GM23248 (cell line): Measurements from ENCODE around the gene IRX2. TPM values are rescaled to one million over a fixed set of nuclear protein-coding genes. Genes with fewer than 3 reads are reported as not detected.

Source experiments
- DNase-seq: peaks from one replicate; pipeline ENCODE4 v3.0.0-alpha.2; 2015
- H2AFZ ChIP-seq: fragments of 200-600 bp; sonication (generic); 2 replicates; pipeline ENCODE4 v1.6.1; 2016; ENCODE audit warnings: antibody characterized with exemption
- H3F3A ChIP-seq: fragments of 200-600 bp; sonication (generic); 2 replicates; pipeline ENCODE4 v1.6.1; 2016; ENCODE audit warnings: mild to moderate bottlenecking, antibody characterized with exemption, mixed run types; ENCODE audit not compliant: insufficient read depth
- H3K27ac ChIP-seq: fragments of 200-600 bp; sonication (generic); 2 replicates; pipeline ENCODE4 v1.5.1; 2016; ENCODE audit warnings: mild to moderate bottlenecking
- H3K27me3 ChIP-seq: fragments of 200-600 bp; sonication (generic); replicated peaks from 2 replicates; pipeline ENCODE4 v1.6.1; 2016; ENCODE audit warnings: mild to moderate bottlenecking; ENCODE audit not compliant: insufficient read depth
- H3K36me3 ChIP-seq: fragments of 200-600 bp; sonication (generic); 2 replicates; pipeline ENCODE4 v1.6.1; 2016; ENCODE audit warnings: low read depth, mild to moderate bottlenecking
- H3K4me1 ChIP-seq: fragments of 200-600 bp; sonication (generic); 2 replicates; pipeline ENCODE4 v1.6.1; 2016; ENCODE audit warnings: mild to moderate bottlenecking; ENCODE audit not compliant: insufficient read depth
- H3K4me2 ChIP-seq: fragments of 200-600 bp; sonication (generic); one replicate; pipeline ENCODE4 v1.6.1; 2016; ENCODE audit warnings: mild to moderate bottlenecking; ENCODE audit not compliant: unreplicated experiment
- H3K4me3 ChIP-seq: fragments of 200-600 bp; sonication (generic); 2 replicates; pipeline ENCODE4 v1.5.1; 2016; ENCODE audit warnings: mild to moderate bottlenecking
- H3K79me2 ChIP-seq: fragments of 200-600 bp; sonication (generic); 2 replicates; pipeline ENCODE4 v1.6.1; 2016; ENCODE audit warnings: mild to moderate bottlenecking; ENCODE audit not compliant: insufficient read depth
- H3K9ac ChIP-seq: fragments of 200-600 bp; sonication (generic); 2 replicates; pipeline ENCODE4 v1.6.1; 2016; ENCODE audit warnings: mild to moderate bottlenecking
- H3K9me2 ChIP-seq: fragments of 200-600 bp; sonication (generic); 2 replicates; pipeline ENCODE4 v1.6.1; 2016; ENCODE audit warnings: mixed run types, mild to moderate bottlenecking, moderate library complexity; ENCODE audit not compliant: insufficient read depth
- H3K9me3 ChIP-seq: fragments of 200-600 bp; sonication (generic); one replicate; pipeline ENCODE4 v1.6.1; 2017; ENCODE audit warnings: low read depth
- H4K20me1 ChIP-seq: fragments of 200-600 bp; sonication (generic); 2 replicates; pipeline ENCODE4 v1.6.0; 2016; ENCODE audit not compliant: insufficient read depth
- EZH2 ChIP-seq: fragments of 200-600 bp; sonication (generic); IDR thresholded peaks from 2 replicates; pipeline ENCODE4 v1.6.1; 2018; ENCODE audit warnings: antibody characterized with exemption, mild to moderate bottlenecking; ENCODE audit not compliant: insufficient read depth, poor library complexity, severe bottlenecking
- EZH2phosphoT487 ChIP-seq: fragments of 200-600 bp; sonication (generic); IDR thresholded peaks from 2 replicates; pipeline ENCODE4 v1.6.1; 2018; ENCODE audit warnings: antibody characterized with exemption, moderate library complexity, mild to moderate bottlenecking, low read depth; ENCODE audit not compliant: insufficient read depth
- WGBS, 2 experiments: methylation state at CpG; one replicate each; pipeline ENCODE4 v1.1.6; 2015 to 2017; ENCODE audit warnings: low lambda C conversion rate in 2 of 2, low coverage in 1 of 2; ENCODE audit errors: missing lambda C conversion rate in 2 of 2; 5-methylcytosine and 5-hydroxymethylcytosine counted together
- in situ Hi-C: fragments of 300-500 bp; cut with MboI; formaldehyde crosslinking; loops from 2 replicates; pipeline ENCODE4 v1.15.0; 2020
- polyA plus RNA-seq: library from polyadenylated mRNA; unstranded; fragments of >200 nt; fragmentation: Nextera tagmentation; extraction: Ambion mirVana; gene quantifications from 2 replicates; pipeline ENCODE4 v1.2.1, GENCODE V29; 2016
- total RNA-seq: library from RNA; depleted of rRNA; stranded (reverse); fragments of >200 nt; shearing (Covaris generic); gene quantifications from 2 replicates; pipeline ENCODE4 v1.2.3, GENCODE V29; 2014

IRX2 gene
- total and polyA plus RNA-seq, 2 experiments from 2014 or later: 6.1 to 30.6 TPM

DNA sequence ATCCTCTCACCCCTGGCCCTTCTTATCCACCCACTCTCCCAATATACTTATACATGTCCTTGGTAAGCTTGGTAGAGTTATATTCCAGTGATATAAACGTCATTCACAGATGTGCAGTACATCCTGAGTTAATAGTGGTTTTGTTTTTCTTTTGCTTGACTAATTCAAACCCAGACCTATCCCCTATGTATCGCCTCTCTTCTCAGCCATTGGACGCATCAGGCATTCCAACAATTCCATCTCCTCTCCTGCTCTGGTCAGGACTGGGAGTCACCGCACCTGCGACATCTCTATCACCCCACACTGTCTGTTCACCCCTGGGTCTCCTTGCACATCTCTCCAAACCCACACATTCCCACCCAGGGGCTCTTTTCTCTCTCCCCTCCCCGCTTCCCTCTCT lies 21.9 kb upstream of the IRX2 start:
- no peak overlapping the region for H3K4me2 ChIP-seq
- no peaks in the 10 kb centered on the region for H3K4me1 ChIP-seq
- no peaks in the 10 kb centered on the region for H3K9me3 ChIP-seq
- peaks cover 10% of the 10 kb centered on the region for H3K27me3 ChIP-seq
- in situ Hi-C loops: no loop called here
- no peak overlapping the region for H2AFZ ChIP-seq
- H3K79me2 ChIP-seq: no peaks in the 10 kb centered on the region
- H4K20me1 ChIP-seq: no peaks in the 10 kb centered on the region
- H3K4me3 ChIP-seq: no peak overlapping the region
- no peaks in the 10 kb centered on the region for H3F3A ChIP-seq
- WGBS, 2 experiments: 56 to 63% methylated on average over 6 of the region's 6 CpGs
- H3K9me2 ChIP-seq: no peaks in the 10 kb centered on the region
- DNase-seq: no peak
- no peak overlapping the region for H3K9ac ChIP-seq
- no peak for TF ChIP-seq EZH2phosphoT487
- no peak for TF ChIP-seq EZH2
- no peak overlapping the region for H3K27ac ChIP-seq
- no peaks in the 10 kb centered on the region for H3K36me3 ChIP-seq

DNA sequence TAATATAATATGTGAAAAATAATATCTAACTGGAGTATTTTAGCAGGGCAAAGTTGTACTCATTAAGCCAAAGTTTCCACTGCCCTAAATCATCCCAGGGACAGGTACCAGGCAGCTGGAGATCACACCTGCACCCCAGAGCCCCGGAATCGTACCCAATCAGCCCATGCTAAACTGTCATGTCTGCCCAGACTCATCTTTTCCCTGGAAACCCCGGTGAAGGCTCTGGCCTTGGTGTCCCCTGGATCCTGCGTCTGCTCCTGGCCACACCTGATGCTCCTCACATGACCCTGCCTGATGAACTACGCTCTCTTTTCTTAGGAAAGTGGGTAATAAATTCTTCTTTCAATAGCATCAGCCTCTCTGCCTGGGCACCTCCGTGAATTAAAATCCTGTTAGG lies 15.6 kb upstream of the IRX2 start:
- H3K79me2 ChIP-seq: no peaks in the 10 kb centered on the region
- H3K9me3 ChIP-seq: no peaks in the 10 kb centered on the region
- 51% methylated on average over 6 of the region's 6 CpGs for WGBS, 2 experiments
- in situ Hi-C loops: no loop called here
- no peak for TF ChIP-seq EZH2phosphoT487
- no peak for TF ChIP-seq EZH2
- H2AFZ ChIP-seq: no peak overlapping the region
- no peak overlapping the region for H3K4me3 ChIP-seq
- H3K9ac ChIP-seq: no peak overlapping the region
- H3K4me2 ChIP-seq: no peak overlapping the region
- no peaks in the 10 kb centered on the region for H3K36me3 ChIP-seq
- peaks cover 14% of the 10 kb centered on the region for H3K27me3 ChIP-seq
- DNase-seq: no peak
- H3K9me2 ChIP-seq: no peaks in the 10 kb centered on the region
- no peaks in the 10 kb centered on the region for H3K4me1 ChIP-seq
- H4K20me1 ChIP-seq: no peaks in the 10 kb centered on the region
- no peaks in the 10 kb centered on the region for H3F3A ChIP-seq
- H3K27ac ChIP-seq: no peak overlapping the region

DNA sequence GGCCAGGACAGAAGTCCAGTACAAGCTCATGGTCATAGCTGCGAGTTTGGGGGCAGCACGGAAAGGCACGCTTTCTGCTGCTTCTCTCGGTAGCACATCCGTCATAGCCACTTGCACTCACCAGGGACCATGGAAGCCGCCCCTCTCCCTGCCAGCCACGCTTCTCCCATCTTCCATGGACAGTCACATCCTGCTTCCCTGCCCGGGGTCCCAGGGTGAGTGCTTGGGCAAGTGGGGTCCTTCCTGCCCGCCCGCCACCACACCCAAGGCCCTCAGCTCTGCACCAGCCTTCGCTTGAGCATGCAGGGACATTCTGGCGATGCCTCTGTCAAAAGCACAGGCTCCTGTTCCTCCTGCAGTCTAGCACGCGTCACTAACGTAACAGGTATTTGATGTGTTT lies 13.1 kb upstream of the IRX2 start:
- TF ChIP-seq EZH2phosphoT487 (no peak), EZH2 (no peak)
- Histone ChIP-seq H3K27ac (no peak overlapping the region), H3F3A (no peaks in the 10 kb centered on the region), H3K27me3 (peaks cover 14% of the 10 kb centered on the region), H3K4me3 (no peak overlapping the region), H2AFZ (no peak overlapping the region), H3K9me3 (no peaks in the 10 kb centered on the region), H3K36me3 (no peaks in the 10 kb centered on the region), H3K9ac (no peak overlapping the region), H3K4me2 (no peak overlapping the region), H3K9me2 (no peaks in the 10 kb centered on the region), H3K79me2 (no peaks in the 10 kb centered on the region), H4K20me1 (no peaks in the 10 kb centered on the region), H3K4me1 (no peaks in the 10 kb centered on the region)
- in situ Hi-C loops: no loop called here
- DNase-seq: no peak
- WGBS, 2 experiments: 82 to 83% methylated on average over 15 of the region's 15 CpGs

DNA sequence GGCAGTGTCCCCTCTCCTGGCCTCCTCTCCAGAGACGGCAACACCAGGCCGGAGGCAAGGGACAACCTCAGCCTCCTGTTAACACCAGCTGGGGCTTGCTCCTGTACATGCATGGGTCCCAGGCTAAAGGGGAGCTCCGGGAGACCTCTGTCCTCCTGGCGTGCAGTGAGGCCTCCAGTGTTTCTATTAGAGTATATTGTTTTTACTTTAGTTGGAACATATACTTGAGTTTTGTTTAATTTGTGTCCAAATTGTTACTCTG lies 12.0 kb upstream of the IRX2 start:
- H3K36me3 ChIP-seq: no peaks in the 10 kb centered on the region
- H3K79me2 ChIP-seq: no peaks in the 10 kb centered on the region
- peaks cover 14% of the 10 kb centered on the region for H3K27me3 ChIP-seq
- in situ Hi-C loops: no loop called here
- TF ChIP-seq EZH2phosphoT487 (no peak), EZH2 (no peak)
- no peak overlapping the region for H3K4me3 ChIP-seq
- 74 to 80% methylated on average over 4 of the region's 4 CpGs for WGBS, 2 experiments
- no peaks in the 10 kb centered on the region for H3K9me3 ChIP-seq
- peaks cover 6% of the 10 kb centered on the region for H3F3A ChIP-seq
- H2AFZ ChIP-seq: no peak overlapping the region
- H3K4me2 ChIP-seq: no peak overlapping the region
- H4K20me1 ChIP-seq: no peaks in the 10 kb centered on the region
- no peak overlapping the region for H3K9ac ChIP-seq
- peaks cover 8% of the 10 kb centered on the region for H3K4me1 ChIP-seq
- no peaks in the 10 kb centered on the region for H3K9me2 ChIP-seq
- no peak for DNase-seq
- H3K27ac ChIP-seq: no peak overlapping the region

DNA sequence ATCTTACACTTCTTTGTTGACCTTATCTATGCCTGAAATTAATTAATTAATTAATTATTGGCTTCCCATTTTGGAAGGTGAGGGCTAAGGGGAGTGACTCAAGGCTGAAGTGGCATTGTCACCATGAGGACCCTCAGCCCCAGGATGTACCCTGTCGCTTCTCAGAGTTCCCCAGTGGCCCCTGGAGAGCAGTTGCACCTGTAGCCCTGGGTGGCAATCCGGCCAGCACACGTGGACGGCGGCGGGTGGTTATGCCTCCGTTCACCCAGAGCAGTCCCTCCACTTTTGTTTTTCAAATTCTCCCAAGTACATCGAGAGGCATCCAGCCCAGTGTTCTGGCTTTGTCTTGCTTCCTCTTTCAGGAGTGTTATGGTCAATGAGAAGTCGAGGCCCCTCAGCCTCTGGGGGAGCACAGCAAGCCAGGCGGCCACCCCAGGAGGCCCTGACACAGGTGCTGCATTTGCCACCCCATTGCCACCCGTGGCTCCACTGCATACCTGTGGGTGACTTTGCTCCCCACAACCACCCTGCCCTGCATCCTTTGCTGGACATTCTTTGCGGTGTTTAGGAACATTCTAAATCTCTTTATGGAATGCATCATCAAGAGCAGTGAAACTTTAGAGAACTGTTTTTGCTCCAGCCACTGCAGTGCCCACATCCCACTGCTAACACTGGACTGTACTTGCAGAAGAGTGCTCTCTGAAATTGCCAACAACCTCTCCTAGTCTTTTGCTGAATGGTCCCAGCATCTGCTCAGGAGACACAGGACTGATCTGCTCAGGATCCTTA lies 11.5 kb upstream of the IRX2 start:
- H3K9me3 ChIP-seq: no peaks in the 10 kb centered on the region
- H2AFZ ChIP-seq: no peak overlapping the region
- no peak overlapping the region for H3K4me3 ChIP-seq
- no peaks in the 10 kb centered on the region for H3K9me2 ChIP-seq
- no peaks in the 10 kb centered on the region for H3K36me3 ChIP-seq
- in situ Hi-C loops: no loop called here
- DNase-seq: no peak
- no peak overlapping the region for H3K9ac ChIP-seq
- peaks cover 9% of the 10 kb centered on the region for H3F3A ChIP-seq
- H3K4me1 ChIP-seq: peaks cover 12% of the 10 kb centered on the region
- no peaks in the 10 kb centered on the region for H4K20me1 ChIP-seq
- peaks cover 14% of the 10 kb centered on the region for H3K27me3 ChIP-seq
- no peak overlapping the region for H3K4me2 ChIP-seq
- no peaks in the 10 kb centered on the region for H3K79me2 ChIP-seq
- 74 to 77% methylated on average over 12 of the region's 12 CpGs for WGBS, 2 experiments
- H3K27ac ChIP-seq: no peak overlapping the region
- TF ChIP-seq EZH2: no peak
- TF ChIP-seq EZH2phosphoT487: no peak
